GM18511 (cell line): ENCODE data around the gene ELP2.

Source experiments
- ATAC-seq: cut with Tn5 transposase; IDR thresholded peaks from one replicate; pipeline ENCODE4 v1.9.1; 2021; ENCODE audit warnings: mild to moderate bottlenecking, moderate library complexity; ENCODE audit not compliant: unreplicated experiment

ELP2 gene

GRCh38 chr18:36212301-36213171 lies 82.8 kb downstream of the ELP2 start:
- no peak for ATAC-seq

GRCh38 chr18:36214811-36215210 lies 85.1 kb downstream of the ELP2 start:
- ATAC-seq, result no peak

GRCh38 chr18:36215577-36215976 lies 85.9 kb downstream of the ELP2 start:
- no peak for ATAC-seq

GRCh38 chr18:36217348-36217747 lies 87.6 kb downstream of the ELP2 start:
- ATAC-seq, result no peak

- ATAC-seq, result no peak
These were observed 99.5 kb downstream of the ELP2 start for GRCh38 chr18:36229188-36229587.
